Measurements from ENCODE around the gene EPG5. TPM values are rescaled to one million over a fixed set of nuclear protein-coding genes. Genes with fewer than 3 reads are reported as not detected.

EPG5 gene
- total RNA-seq, 1 experiment from 2014 or later: 22.7 TPM

- Mint-ChIP-seq H3K36me3 (no peaks in the 10 kb centered on the region), H3K27me3 (ENCODE audit: low read depth) (peaks cover 24% of the 10 kb centered on the region), H3K4me1 (peaks cover 14% of the 10 kb centered on the region), H3K4me3 (no peak overlapping the region), H3K9me3 (no peaks in the 10 kb centered on the region), H3K27ac (no peak overlapping the region)
- TF ChIP-seq ZNF232 (CRISPR knock-in tag; IDR thresholded peaks at IDR 0.05) (no peak), EMX1 (CRISPR knock-in tag; IDR thresholded peaks at IDR 0.05) (no peak), ZNF512 (CRISPR knock-in tag; IDR thresholded peaks at IDR 0.05; ENCODE audit: borderline replicate concordance) (no peak), FOXP4 (CRISPR knock-in tag; IDR thresholded peaks at IDR 0.05) (no peak), ZMAT4 (CRISPR knock-in tag; IDR thresholded peaks at IDR 0.05) (no peak), ZNF416 (CRISPR knock-in tag; IDR thresholded peaks at IDR 0.05) (no peak), KAT7 (CRISPR knock-in tag; IDR thresholded peaks at IDR 0.05; ENCODE audit: borderline replicate concordance) (no peak), NR1H2 (CRISPR knock-in tag; IDR thresholded peaks at IDR 0.05) (no peak), IRF1 (CRISPR knock-in tag; IDR thresholded peaks at IDR 0.05) (no peak), CDX4 (CRISPR knock-in tag; IDR thresholded peaks at IDR 0.05; ENCODE audit: borderline replicate concordance) (no peak), CBFB (CRISPR knock-in tag; IDR thresholded peaks at IDR 0.05; ENCODE audit: low read depth) (no peak), FOXK1 (CRISPR knock-in tag; IDR thresholded peaks at IDR 0.05) (no peak), GRHL2 (CRISPR knock-in tag; IDR thresholded peaks at IDR 0.05; ENCODE audit: insufficient replicate concordance, severe bottlenecking) (no peak)
- DNase-seq (ENCODE audit: low spot score) (no peak), ATAC-seq (no peak)
- ChIA-PET CTCF (no interaction called here), POLR2A (no interaction called here)
Measured at GRCh38 chr18:45841765-45842442, 125.2 kb downstream of the EPG5 start.

GRCh38 chr18:45841060-45841764 lies 125.9 kb downstream of the EPG5 start:
- no peak overlapping the region for H3K27ac Mint-ChIP-seq

More at GRCh38 chr18:45841060-45841764, 125.9 kb downstream of the EPG5 start:
- no peaks in the 10 kb centered on the region for H3K36me3 Mint-ChIP-seq
- H3K27me3 Mint-ChIP-seq (ENCODE audit: low read depth): peaks cover 31% of the 10 kb centered on the region
- H3K4me3 Mint-ChIP-seq: no peak overlapping the region
- no peak for TF ChIP-seq ARID4B (CRISPR knock-in tag; IDR thresholded peaks at IDR 0.05; ENCODE audit: borderline replicate concordance)
- no peak for TF ChIP-seq MLX (CRISPR knock-in tag; IDR thresholded peaks at IDR 0.05)
- H3K4me1 Mint-ChIP-seq: peaks cover 21% of the 10 kb centered on the region
- DNase-seq (ENCODE audit: low spot score): no peak
- ChIA-PET POLR2A (no interaction called here), CTCF (no interaction called here)
- ATAC-seq: no peak
- no peaks in the 10 kb centered on the region for H3K9me3 Mint-ChIP-seq

Measured in WTC11 (cell line).